IMR-90 (cell line): ENCODE results near the gene SCFD2. TPM values are rescaled to one million over a fixed set of nuclear protein-coding genes. Genes with fewer than 3 reads are reported as not detected.

ENCODE experiments used
- ATAC-seq: fragments of 200-7000 bp; cut with Tn5 transposase; 2 replicates; pipeline ENCODE4 v1.9.1; 2020; ENCODE audit warnings: low read depth, mild to moderate bottlenecking, moderate library complexity
- BruUV-seq: library from RNA; stranded (reverse); fragments of 400-500 nt; replicated peaks from 2 replicates; lab custom pipeline; 2021; lab: Mats Ljungman, UMichigan
- CTCF ChIA-PET: fragments of 300-600 bp; formaldehyde crosslinking; extraction: SDS; loops from one replicate; lab custom pipeline; 2021; ENCODE audit warnings: antibody characterized with exemption; lab: Yijun Ruan, JAX
- POLR2A ChIA-PET: fragments of 300-600 bp; sonication (Branson Sonifier 250); formaldehyde crosslinking; loops from one replicate; lab custom pipeline; 2022; ENCODE audit warnings: antibody characterized with exemption; ENCODE audit not compliant: unreplicated experiment; lab: Charles Lee
- DNase-seq: peaks from one replicate; pipeline ENCODE4 v3.0.0; 2013
- H2AFZ ChIP-seq: replicated peaks from 2 replicates; pipeline ENCODE3; 2013; ENCODE audit warnings: low read length, mild to moderate bottlenecking; ENCODE audit not compliant: poor library complexity
- H2AK5ac ChIP-seq: 2 replicates; pipeline ENCODE4 v1.6.1; 2013; ENCODE audit warnings: low read depth, low read length, inconsistent platforms
- H2AK9ac ChIP-seq: replicated peaks from 2 replicates; pipeline ENCODE3; 2013; ENCODE audit warnings: mild to moderate bottlenecking, low read depth, low read length, moderate library complexity; ENCODE audit not compliant: poor library complexity
- H2BK120ac ChIP-seq: 2 replicates; pipeline ENCODE4 v1.6.1; 2013; ENCODE audit warnings: low read depth, low read length, inconsistent platforms
- H2BK15ac ChIP-seq: 3 replicates; pipeline ENCODE4 v1.6.1; 2013; ENCODE audit warnings: low read depth, low read length, inconsistent platforms
- H2BK20ac ChIP-seq: 2 replicates; pipeline ENCODE4 v1.6.1; 2013; ENCODE audit warnings: low read depth, mild to moderate bottlenecking, inconsistent platforms, low read length, moderate library complexity
- H2BK5ac ChIP-seq: 2 replicates; pipeline ENCODE4 v1.6.1; 2013; ENCODE audit warnings: mild to moderate bottlenecking, low read depth, low read length, inconsistent platforms; ENCODE audit not compliant: poor library complexity, severe bottlenecking
- H3K14ac ChIP-seq: replicated peaks from 2 replicates; pipeline ENCODE4 v1.6.1; 2013; ENCODE audit warnings: low read depth, low read length, inconsistent platforms
- H3K18ac ChIP-seq: 2 replicates; pipeline ENCODE4 v1.6.1; 2013; ENCODE audit warnings: low read depth, low read length, control low read depth
- H3K23ac ChIP-seq: 2 replicates; pipeline ENCODE4 v1.6.1; 2013; ENCODE audit warnings: low read depth, low read length, inconsistent platforms
- H3K27ac ChIP-seq: 2 replicates; pipeline ENCODE4 v1.5.1; 2013; ENCODE audit warnings: mild to moderate bottlenecking, control low read depth, low read length; ENCODE audit not compliant: insufficient read depth
- H3K27me3 ChIP-seq: 2 replicates; pipeline ENCODE4 v1.6.1; 2013; ENCODE audit warnings: low read length; ENCODE audit not compliant: control insufficient read depth, insufficient read depth
- H3K36me3 ChIP-seq: 2 replicates; pipeline ENCODE4 v1.6.1; 2013; ENCODE audit warnings: low read length, mixed read lengths; ENCODE audit not compliant: control insufficient read depth, insufficient read depth
- H3K4ac ChIP-seq: 2 replicates; pipeline ENCODE4 v1.6.1; 2013; ENCODE audit warnings: low read depth, low read length, inconsistent platforms
- H3K4me1 ChIP-seq: 2 replicates; pipeline ENCODE4 v1.6.1; 2013; ENCODE audit warnings: low read length, mixed read lengths; ENCODE audit not compliant: control insufficient read depth, insufficient read depth
- H3K4me2 ChIP-seq: 2 replicates; pipeline ENCODE4 v1.6.1; 2013; ENCODE audit warnings: low read depth, mild to moderate bottlenecking, control low read depth, low read length, moderate library complexity
- H3K4me3 ChIP-seq: 2 replicates; pipeline ENCODE4 v1.5.1; 2013; ENCODE audit warnings: low read depth, mild to moderate bottlenecking, control low read depth, low read length, moderate library complexity; ENCODE audit not compliant: insufficient read depth
- H3K56ac ChIP-seq: 2 replicates; pipeline ENCODE4 v1.6.1; 2013; ENCODE audit warnings: low read length, inconsistent platforms; ENCODE audit not compliant: insufficient read depth; ENCODE audit errors: extremely low read depth
- H3K79me1 ChIP-seq, 2 experiments: 2 replicates each; pipeline ENCODE4 v1.6.1; 2013; ENCODE audit warnings: low read length in 2 of 2, inconsistent platforms in 1 of 2, low read depth in 1 of 2
- H3K9ac ChIP-seq: 2 replicates; pipeline ENCODE4 v1.6.1; 2013; ENCODE audit warnings: low read depth, low read length, control low read depth
- H3K9me1 ChIP-seq: 2 replicates; pipeline ENCODE4 v1.6.1; 2013; ENCODE audit warnings: low read length, inconsistent platforms; ENCODE audit not compliant: insufficient read depth
- H3K9me3 ChIP-seq: 2 replicates; pipeline ENCODE4 v1.6.1; 2013; ENCODE audit warnings: low read length; ENCODE audit not compliant: control insufficient read depth, insufficient read depth
- H4K20me1 ChIP-seq: 2 replicates; pipeline ENCODE4 v1.6.1; 2013; ENCODE audit warnings: low read length, inconsistent platforms; ENCODE audit not compliant: insufficient read depth
- H4K5ac ChIP-seq: 2 replicates; pipeline ENCODE4 v1.6.1; 2013; ENCODE audit warnings: mild to moderate bottlenecking, low read depth, low read length, control low read depth
- H4K8ac ChIP-seq, 2 experiments: 2 replicates each; pipeline ENCODE4 v1.6.1; 2013; ENCODE audit warnings: low read depth in 2 of 2, low read length in 2 of 2, control low read depth in 1 of 2, inconsistent platforms in 1 of 2
- H4K91ac ChIP-seq: 2 replicates; pipeline ENCODE4 v1.6.1; 2013; ENCODE audit warnings: low read depth, low read length, inconsistent platforms; ENCODE audit not compliant: insufficient read depth
- BHLHE40 ChIP-seq: fragments of 150-350 bp; IDR thresholded peaks from 2 replicates; pipeline ENCODE4 v1.6.1; 2016; ENCODE audit warnings: mild to moderate bottlenecking, low read depth, low read length
- CEBPB ChIP-seq: IDR thresholded peaks from 2 replicates; pipeline ENCODE4 v1.6.1; 2012; ENCODE audit warnings: low read depth, low read length, improper control_type of control experiment
- CHD1 ChIP-seq: IDR thresholded peaks from 2 replicates; pipeline ENCODE4 v1.6.1; 2012; ENCODE audit warnings: low read depth, low read length, improper control_type of control experiment
- CTCF ChIP-seq: conservative IDR thresholded peaks from 2 replicates; pipeline ENCODE4 v1.5.1; 2012; ENCODE audit warnings: mild to moderate bottlenecking, low read depth, low read length, improper control_type of control experiment
- FOS ChIP-seq: fragments of 150-350 bp; IDR thresholded peaks from 2 replicates; pipeline ENCODE4 v1.6.1; 2016; ENCODE audit warnings: low read depth, low read length
- MAFK ChIP-seq: IDR thresholded peaks from 2 replicates; pipeline ENCODE4 v1.6.1; 2012; ENCODE audit warnings: low read depth, low read length, improper control_type of control experiment
- MAZ ChIP-seq: IDR thresholded peaks from 2 replicates; pipeline ENCODE4 v1.6.1; 2012; ENCODE audit warnings: low read depth, mild to moderate bottlenecking, low read length, improper control_type of control experiment, moderate library complexity, borderline replicate concordance
- MXI1 ChIP-seq: IDR thresholded peaks from 2 replicates; pipeline ENCODE4 v1.6.1; 2012; ENCODE audit warnings: low read depth, mild to moderate bottlenecking, low read length, moderate library complexity, borderline replicate concordance
- NFE2L2 ChIP-seq: fragments of 150-350 bp; IDR thresholded peaks from 2 replicates; pipeline ENCODE4 v1.6.1; 2016; ENCODE audit warnings: low read depth, mild to moderate bottlenecking, low read length
- POLR2A ChIP-seq: IDR thresholded peaks from 2 replicates; pipeline ENCODE4 v1.6.1; 2012; ENCODE audit warnings: mild to moderate bottlenecking, low read depth, low read length
- RAD21 ChIP-seq: IDR thresholded peaks from 2 replicates; pipeline ENCODE4 v1.6.1; 2012; ENCODE audit warnings: low read length, improper control_type of control experiment
- RCOR1 ChIP-seq: IDR thresholded peaks from 2 replicates; pipeline ENCODE4 v1.6.1; 2012; ENCODE audit warnings: mild to moderate bottlenecking, low read length, improper control_type of control experiment; ENCODE audit not compliant: insufficient replicate concordance
- RFX5 ChIP-seq: IDR thresholded peaks from 2 replicates; pipeline ENCODE4 v1.8.0; 2012; ENCODE audit warnings: low read depth, mild to moderate bottlenecking, low read length, moderate library complexity
- SMC3 ChIP-seq: fragments of 150-350 bp; IDR thresholded peaks from 2 replicates; pipeline ENCODE4 v1.6.1; 2016; ENCODE audit warnings: low read depth, mild to moderate bottlenecking, antibody characterized with exemption, low read length, moderate library complexity
- WGBS, 2 experiments: methylation state at CpG; one replicate each; pipeline versions ENCODE4 v1.1.5 to v1.1.7; 2013; ENCODE audit warnings: missing lambda C conversion rate in 2 of 2; ENCODE audit not compliant: insufficient read length in 1 of 2; ENCODE audit errors: extremely low coverage in 2 of 2; 5-methylcytosine and 5-hydroxymethylcytosine counted together
- dilution Hi-C: fragments of 300-500 bp; cut with HindIII; formaldehyde crosslinking; loops from one replicate; pipeline ENCODE4 v1.14.3; 2018; ENCODE audit warnings: low sequenced_read_pairs; ENCODE audit not compliant: unreplicated experiment
- in situ Hi-C: fragments of 300-500 bp; cut with MboI; formaldehyde crosslinking; loops from 3 replicates; pipeline ENCODE4 v1.14.3; 2019; ENCODE audit warnings: low sequenced_read_pairs, inconsistent platforms, mixed read lengths
- intact Hi-C: fragments of 100-400 bp; cut with micrococcal nuclease; formaldehyde crosslinking; loops from 2 replicates; pipeline ENCODE4 v1.10.0; 2022
- polyA plus RNA-seq, 3 experiments: library from polyadenylated mRNA; depleted of rRNA; stranded (reverse); fragments of >200 nt; gene quantifications; 2 replicates each; pipeline ENCODE4 v1.2.3, GENCODE V29; 2012; ENCODE audit warnings: low replicate concordance in 1 of 3
- total RNA-seq: library from RNA; depleted of rRNA; stranded (reverse); fragments of >200 nt; gene quantifications from 2 replicates; pipeline ENCODE4 v1.2.3, GENCODE V29; 2012
- TF ChIP-seq, protein P1 (sequence below): fragments of 150-350 bp; IDR thresholded peaks from 2 replicates; pipeline ENCODE4 v1.6.1; 2016; ENCODE audit warnings: low read depth, mild to moderate bottlenecking, low read length, moderate library complexity, borderline replicate concordance
- TF ChIP-seq, protein P2 (sequence below): fragments of 150-350 bp; IDR thresholded peaks from 2 replicates; pipeline ENCODE4 v1.6.1; 2017; ENCODE audit warnings: mild to moderate bottlenecking, antibody characterized with exemption, low read length, low read depth

SCFD2 gene
- total and polyA plus RNA-seq, 2 of the 4 experiments (the other 2 are of a cell fraction), result 18.9 to 62.4 TPM

DNA sequence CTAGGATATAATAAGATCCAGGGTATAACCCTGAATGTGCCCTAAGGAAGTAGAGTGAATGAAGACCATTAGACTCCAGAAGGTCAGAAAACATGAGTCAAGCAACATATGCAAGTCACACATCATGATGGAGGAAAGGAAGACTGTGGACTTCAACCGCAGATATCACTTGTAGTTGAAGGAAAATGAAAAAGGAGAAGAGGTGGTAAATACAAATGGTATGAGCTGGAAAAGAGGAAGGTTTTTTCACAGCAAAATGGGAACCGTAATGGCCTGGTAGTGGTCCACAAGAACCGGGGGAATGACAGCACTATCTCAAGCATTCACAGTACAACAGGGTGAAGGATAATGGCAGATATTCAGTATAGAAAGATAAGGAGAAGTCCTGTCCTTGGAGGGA, 5.2 kb upstream of the SCFD2 start:
- no TSS peak for BruUV-seq
- Histone ChIP-seq H2BK5ac (no peak overlapping the region), H3K4me3 (no peak overlapping the region), H3K4me1 (no peaks in the 10 kb centered on the region), H3K9me3 (no peaks in the 10 kb centered on the region), H4K8ac (no peak overlapping the region), H3K4ac (no peak overlapping the region), H2BK15ac (no peak overlapping the region), H3K14ac (no peak overlapping the region), H3K79me1 (no peaks in the 10 kb centered on the region), H3K27me3 (no peaks in the 10 kb centered on the region), H3K18ac (no peak overlapping the region), H3K9ac (no peak overlapping the region), H3K27ac (no peak overlapping the region), H3K36me3 (no peaks in the 10 kb centered on the region), H2AK9ac (no peak overlapping the region), H2BK20ac (no peak overlapping the region), H3K23ac (no peak overlapping the region), H2AFZ (no peak overlapping the region), H4K5ac (no peak overlapping the region), H2AK5ac (no peak overlapping the region), H4K91ac (no peak overlapping the region), H3K56ac (no peak overlapping the region), H3K9me1 (no peaks in the 10 kb centered on the region), H3K4me2 (no peak overlapping the region), H2BK120ac (no peak overlapping the region), H4K20me1 (no peaks in the 10 kb centered on the region)
- no peak for TF ChIP-seq MXI1
- TF ChIP-seq BHLHE40, result no peak
- TF ChIP-seq CHD1, result no peak
- no peak for TF ChIP-seq POLR2A
- no peak for TF ChIP-seq MAFK
- no peak for TF ChIP-seq FOS
- TF ChIP-seq SMC3, result no peak
- TF ChIP-seq, protein P1, sequence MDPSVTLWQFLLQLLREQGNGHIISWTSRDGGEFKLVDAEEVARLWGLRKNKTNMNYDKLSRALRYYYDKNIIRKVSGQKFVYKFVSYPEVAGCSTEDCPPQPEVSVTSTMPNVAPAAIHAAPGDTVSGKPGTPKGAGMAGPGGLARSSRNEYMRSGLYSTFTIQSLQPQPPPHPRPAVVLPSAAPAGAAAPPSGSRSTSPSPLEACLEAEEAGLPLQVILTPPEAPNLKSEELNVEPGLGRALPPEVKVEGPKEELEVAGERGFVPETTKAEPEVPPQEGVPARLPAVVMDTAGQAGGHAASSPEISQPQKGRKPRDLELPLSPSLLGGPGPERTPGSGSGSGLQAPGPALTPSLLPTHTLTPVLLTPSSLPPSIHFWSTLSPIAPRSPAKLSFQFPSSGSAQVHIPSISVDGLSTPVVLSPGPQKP, result no peak
- TF ChIP-seq RFX5, result no peak
- no peak for TF ChIP-seq MAZ
- TF ChIP-seq CEBPB, result no peak
- TF ChIP-seq RCOR1, result no peak
- no peak for TF ChIP-seq NFE2L2
- TF ChIP-seq, protein P2, sequence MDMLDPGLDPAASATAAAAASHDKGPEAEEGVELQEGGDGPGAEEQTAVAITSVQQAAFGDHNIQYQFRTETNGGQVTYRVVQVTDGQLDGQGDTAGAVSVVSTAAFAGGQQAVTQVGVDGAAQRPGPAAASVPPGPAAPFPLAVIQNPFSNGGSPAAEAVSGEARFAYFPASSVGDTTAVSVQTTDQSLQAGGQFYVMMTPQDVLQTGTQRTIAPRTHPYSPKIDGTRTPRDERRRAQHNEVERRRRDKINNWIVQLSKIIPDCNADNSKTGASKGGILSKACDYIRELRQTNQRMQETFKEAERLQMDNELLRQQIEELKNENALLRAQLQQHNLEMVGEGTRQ, result no peak
- no peak for TF ChIP-seq RAD21
- TF ChIP-seq CTCF, result no peak
- no CpG with 5 or more reads among the region's 3 CpGs for WGBS, 2 experiments
- ChIA-PET POLR2A (no interaction called here), CTCF (no interaction called here)
- ATAC-seq (no peak), DNase-seq (no peak)
- in situ Hi-C loops, result loop anchor here (10.0 kb wide), 2 partner anchors 346 to 996 kb away; no protein-coding TSS in a partner anchor
- intact Hi-C loops, result loop anchor here (10.0 kb wide), 1 partner anchor 334 kb away; no protein-coding TSS in a partner anchor
- dilution Hi-C loops, result no loop called here
